Fibroblast of villous mesenchyme (primary cell): ENCODE results near the gene YES1. TPM values are rescaled to one million over a fixed set of nuclear protein-coding genes. Genes with fewer than 3 reads are reported as not detected.
"Not testable (repeated sequence)": the region's sequence is repeated elsewhere in the genome, so short reads cannot be mapped to it uniquely, and the experiment has no call there.

Experiments
- DNase-seq: peaks from one replicate; pipeline ENCODE4 v3.0.0-alpha.2; 2010; ENCODE audit warnings: low read depth
- H3K4me3 ChIP-seq: 2 replicates; pipeline ENCODE4 v1.5.1; 2011; ENCODE audit warnings: low read depth, mild to moderate bottlenecking, low read length
- CTCF ChIP-seq: IDR thresholded peaks from 2 replicates; pipeline ENCODE4 v1.5.1; 2012; ENCODE audit warnings: low read depth, mild to moderate bottlenecking, low read length; ENCODE audit not compliant: insufficient read depth
- total RNA-seq: library from RNA; depleted of rRNA; stranded (reverse); fragments of >200 nt; gene quantifications from 2 replicates; pipeline ENCODE4 v1.2.3, GENCODE V29; 2012

YES1 gene
- total RNA-seq, 1 donor: 87.7 TPM

DNA sequence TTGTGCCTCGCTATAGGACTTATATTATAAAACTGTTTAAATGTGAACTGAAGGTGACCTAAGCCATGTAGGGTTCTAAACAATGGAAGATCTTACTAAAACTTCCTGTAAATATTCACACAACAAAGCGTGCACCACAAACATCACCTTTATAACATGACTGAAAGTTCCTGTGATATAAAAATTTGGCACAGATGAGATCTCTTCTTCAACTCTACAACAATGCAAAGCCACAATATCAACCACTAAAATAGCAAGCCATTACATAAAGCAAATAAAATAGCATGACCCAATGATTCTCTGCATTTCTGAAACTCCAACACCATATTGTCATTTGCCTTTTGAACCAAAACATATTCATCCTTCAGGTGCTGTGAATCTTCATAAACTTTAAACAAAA is 3.5 kb downstream of the YES1 start:
- DNase-seq: no peak
- TF ChIP-seq CTCF: no peak

GRCh38 chr18:808086-808485 is 4.0 kb downstream of the YES1 start:
- no peak overlapping the region for H3K4me3 ChIP-seq
- no peak for TF ChIP-seq CTCF
- DNase-seq: no peak

More for the DNA sequence above, 3.5 kb downstream of the YES1 start:
- H3K4me3 ChIP-seq: no peak overlapping the region

DNA sequence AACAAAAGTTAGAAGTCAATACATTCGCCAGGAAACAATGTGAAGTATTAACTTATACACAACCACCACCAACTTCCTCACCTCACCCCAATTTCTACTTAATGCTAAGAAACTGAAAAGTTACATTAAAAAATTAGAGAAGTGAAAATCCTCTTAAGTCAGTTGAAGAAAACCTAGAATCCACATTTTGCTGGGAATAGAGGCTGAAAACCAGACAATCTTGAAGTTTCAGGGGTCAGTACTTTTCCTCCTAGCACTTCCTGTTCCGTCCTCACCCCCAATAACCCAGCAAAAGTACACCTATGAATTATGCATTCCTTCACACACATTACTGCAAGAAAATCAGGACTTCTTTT is 6.3 kb downstream of the YES1 start:
- no peak for DNase-seq
- no peak for TF ChIP-seq CTCF
- no peak overlapping the region for H3K4me3 ChIP-seq

GRCh38 chr18:805008-805754 is 6.9 kb downstream of the YES1 start:
- DNase-seq: peak; percentile 10
- no peak overlapping the region for H3K4me3 ChIP-seq
- no peak for TF ChIP-seq CTCF

- TF ChIP-seq CTCF: no peak
- DNase-seq: no peak
- no peak overlapping the region for H3K4me3 ChIP-seq
These were observed 10.9 kb downstream of the YES1 start for GRCh38 chr18:801137-801536.

DNA sequence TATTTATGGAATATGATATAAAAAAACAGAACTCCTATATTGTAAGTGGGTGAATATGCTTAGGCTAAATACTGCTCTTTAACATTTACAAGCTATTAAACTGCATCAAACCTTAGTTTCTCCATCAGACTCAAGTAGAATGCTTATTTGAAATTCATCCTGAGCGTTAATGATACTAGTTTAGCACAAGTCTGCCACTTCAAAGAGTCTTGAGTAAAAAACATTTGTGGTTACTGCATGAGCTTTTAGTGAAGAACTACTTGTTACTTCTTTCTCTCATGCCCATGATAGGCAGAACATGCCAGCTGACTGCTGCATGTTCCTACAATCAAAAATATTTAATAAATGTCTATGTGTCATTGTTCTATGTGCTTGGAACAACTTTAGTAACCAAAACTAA is 12.1 kb downstream of the YES1 start:
- DNase-seq: no peak
- no peak overlapping the region for H3K4me3 ChIP-seq
- no peak for TF ChIP-seq CTCF

GRCh38 chr18:795383-795782 is 16.7 kb downstream of the YES1 start:
- H3K4me3 ChIP-seq, DNase-seq: not testable (repeated sequence)
